Activated CD8-positive, alpha-beta memory T cell treated with anti-CD3 and anti-CD28 coated beads, Interleukin-2, amount 50 U/mL, for 24 hours (primary cell): ENCODE results near the gene PELI1.
A peak's percentile ranks its signal among the peaks of the same experiment; 100 is the strongest.
"Not testable (repeated sequence)": the region's sequence is repeated elsewhere in the genome, so short reads cannot be mapped to it uniquely, and the experiment has no call there.

Source experiments
- DNase-seq: peaks from one replicate; pipeline ENCODE4 v3.0.0-alpha.2; 2020; ENCODE audit errors: extremely low read depth

Gene PELI1

GRCh38 chr2:64085936-64086335 is 58.3 kb downstream of the PELI1 start:
- DNase-seq, result no peak

- no peak for DNase-seq
Measured at GRCh38 chr2:64081046-64081445, 63.2 kb downstream of the PELI1 start.

- no peak for DNase-seq
Measured at GRCh38 chr2:64080179-64080578, 64.0 kb downstream of the PELI1 start.

- DNase-seq, result not testable (repeated sequence)
Measured at GRCh38 chr2:64079688-64080087, 64.5 kb downstream of the PELI1 start.

- DNase-seq, result not testable (repeated sequence)
Measured at GRCh38 chr2:64076828-64077227, 67.4 kb downstream of the PELI1 start.

GRCh38 chr2:64074616-64075015 is 69.6 kb downstream of the PELI1 start:
- not testable (repeated sequence) for DNase-seq

- no peak for DNase-seq
Measured at GRCh38 chr2:64067326-64067725, 76.9 kb downstream of the PELI1 start.

GRCh38 chr2:64065516-64065915 is 78.7 kb downstream of the PELI1 start:
- no peak for DNase-seq

GRCh38 chr2:64063924-64064331 is 80.3 kb downstream of the PELI1 start:
- DNase-seq, result no peak

GRCh38 chr2:64063454-64063853 is 80.8 kb downstream of the PELI1 start:
- no peak for DNase-seq

GRCh38 chr2:64062840-64063239 is 81.4 kb downstream of the PELI1 start:
- no peak for DNase-seq

GRCh38 chr2:64059270-64059669 is 85.0 kb downstream of the PELI1 start:
- no peak for DNase-seq

GRCh38 chr2:64056021-64056420 is 88.2 kb downstream of the PELI1 start:
- no peak for DNase-seq

GRCh38 chr2:64054161-64054915 is 89.9 kb downstream of the PELI1 start:
- no peak for DNase-seq

GRCh38 chr2:64052463-64053241 is 91.6 kb downstream of the PELI1 start:
- no peak for DNase-seq

- peak; percentile 50 for DNase-seq
Measured at GRCh38 chr2:64049633-64050220, 94.5 kb downstream of the PELI1 start.

- no peak for DNase-seq
Measured at GRCh38 chr2:64045938-64046337, 98.3 kb downstream of the PELI1 start.
